Measurements from ENCODE around the gene GPR12.
A peak's percentile ranks its signal among the peaks of the same experiment; 100 is the strongest.

Gene GPR12

GRCh38 chr13:26759907-26760831, at the start of gene GPR12:
TSS of gene GPR12 (minus strand) at chr13:26760786. CDS start at chr13:26759827, 959 bp downstream.
- DNase-seq = no peak

GRCh38 chr13:26810095-26810494, 49.5 kb upstream of the GPR12 start:
- DNase-seq = no peak

- no peak for DNase-seq
Observed at GRCh38 chr13:26806891-26807290, 46.3 kb upstream of the GPR12 start.

GRCh38 chr13:26787961-26788360, 27.4 kb upstream of the GPR12 start:
- DNase-seq = no peak

GRCh38 chr13:26786651-26787295, 26.2 kb upstream of the GPR12 start:
- no peak for DNase-seq

- peak; percentile 39 for DNase-seq
Observed at GRCh38 chr13:26785838-26786630, 25.4 kb upstream of the GPR12 start.

GRCh38 chr13:26784704-26785639, 24.4 kb upstream of the GPR12 start:
- no peak for DNase-seq

GRCh38 chr13:26780411-26780810, 19.8 kb upstream of the GPR12 start:
- DNase-seq = no peak

- DNase-seq = no peak
Observed at GRCh38 chr13:26779321-26779720, 18.7 kb upstream of the GPR12 start.

- DNase-seq = no peak
Observed at GRCh38 chr13:26772531-26772930, 11.9 kb upstream of the GPR12 start.

GRCh38 chr13:26771796-26772195, 11.2 kb upstream of the GPR12 start:
- DNase-seq = no peak

- no peak for DNase-seq
Observed at GRCh38 chr13:26762745-26763345, 2.3 kb upstream of the GPR12 start.

- DNase-seq = no peak
Observed at GRCh38 chr13:26760832-26761582, 421 bp upstream of the GPR12 start.

GRCh38 chr13:26759249-26759906, 1.2 kb downstream of the GPR12 start:
- no peak for DNase-seq

- no peak for DNase-seq
Observed at GRCh38 chr13:26758496-26759157, 2.0 kb downstream of the GPR12 start.

- DNase-seq = no peak
Observed at GRCh38 chr13:26756961-26757360, 3.6 kb downstream of the GPR12 start.

GRCh38 chr13:26752671-26753070, 7.9 kb downstream of the GPR12 start:
- DNase-seq = no peak

- no peak for DNase-seq
Observed at GRCh38 chr13:26749905-26750304, 10.7 kb downstream of the GPR12 start.

GRCh38 chr13:26749285-26749684, 11.3 kb downstream of the GPR12 start:
- no peak for DNase-seq

GRCh38 chr13:26747706-26748105, 12.9 kb downstream of the GPR12 start:
- no peak for DNase-seq

All from stimulated activated CD4-positive, alpha-beta T cell treated with anti-CD3 and anti-CD28 coated beads, Interleukin-1b, Interleukin-23, amount 100 ng/mL, for 48 hours (primary cell).